ENCODE results near the gene PSMD9.
"Not testable (repeated sequence)": the region's sequence is repeated elsewhere in the genome, so short reads cannot be mapped to it uniquely, and the experiment has no call there.

PSMD9 gene

GRCh38 chr12:121888478-121889273 is at the start of gene PSMD9:
TSS of gene PSMD9 (plus strand) at chr12:121888790. CDS start at chr12:121888857, 67 bp downstream.
- no peak for FAIRE-seq

- FAIRE-seq = peak; percentile 66
Observed at GRCh38 chr12:121839106-121839992, 49.2 kb upstream of the PSMD9 start.

- no peak for FAIRE-seq
Observed at GRCh38 chr12:121839993-121840761, 48.4 kb upstream of the PSMD9 start.

- no peak for FAIRE-seq
Observed at GRCh38 chr12:121843236-121843982, 45.2 kb upstream of the PSMD9 start.

GRCh38 chr12:121845701-121846100 is 42.9 kb upstream of the PSMD9 start:
- FAIRE-seq = no peak

- no peak for FAIRE-seq
Observed at GRCh38 chr12:121849211-121849610, 39.4 kb upstream of the PSMD9 start.

GRCh38 chr12:121849665-121850064 is 38.9 kb upstream of the PSMD9 start:
- no peak for FAIRE-seq

GRCh38 chr12:121852392-121852791 is 36.2 kb upstream of the PSMD9 start:
- FAIRE-seq = not testable (repeated sequence)

GRCh38 chr12:121857322-121858246 is 31.0 kb upstream of the PSMD9 start:
- FAIRE-seq = no peak

- no peak for FAIRE-seq
Observed at GRCh38 chr12:121858318-121858661, 30.3 kb upstream of the PSMD9 start.

- no peak for FAIRE-seq
Observed at GRCh38 chr12:121858662-121859572, 29.7 kb upstream of the PSMD9 start, which contains the start of gene HPD. TSS of gene HPD (minus strand) at chr12:121858859. CDS start at chr12:121858823, 36 bp downstream.

- no peak for FAIRE-seq
Observed at GRCh38 chr12:121860257-121860656, 28.3 kb upstream of the PSMD9 start.

GRCh38 chr12:121860699-121861098 is 27.9 kb upstream of the PSMD9 start:
- FAIRE-seq = not testable (repeated sequence)

- no peak for FAIRE-seq
Observed at GRCh38 chr12:121861636-121862254, 26.8 kb upstream of the PSMD9 start.

- no peak for FAIRE-seq
Observed at GRCh38 chr12:121866331-121866730, 22.3 kb upstream of the PSMD9 start.

- not testable (repeated sequence) for FAIRE-seq
Observed at GRCh38 chr12:121869229-121869628, 19.4 kb upstream of the PSMD9 start.

- no peak for FAIRE-seq
Observed at GRCh38 chr12:121871467-121871866, 17.1 kb upstream of the PSMD9 start.

- FAIRE-seq = no peak
Observed at GRCh38 chr12:121872546-121873215, 15.9 kb upstream of the PSMD9 start.

- no peak for FAIRE-seq
Observed at GRCh38 chr12:121873216-121873569, 15.4 kb upstream of the PSMD9 start.

All from colon (tissue), 2 donors.